Ishikawa (cell line): ENCODE results near the gene MRPL44.

Experiments used
- CEBPB ChIP-seq: IDR thresholded peaks from 2 replicates; pipeline ENCODE4 v1.6.1; 2012
- CREB1 ChIP-seq: IDR thresholded peaks from 2 replicates; pipeline ENCODE4 v1.6.1; 2012; ENCODE audit warnings: low read depth
- EGR1 ChIP-seq: IDR thresholded peaks from 2 replicates; pipeline ENCODE4 v1.6.1; 2012
- EP300 ChIP-seq: IDR thresholded peaks from 2 replicates; pipeline ENCODE4 v1.6.1; 2012; ENCODE audit warnings: borderline replicate concordance
- FOXM1 ChIP-seq: IDR thresholded peaks from 2 replicates; pipeline ENCODE4 v1.6.1; 2012; ENCODE audit warnings: low read depth, borderline replicate concordance
- NFIC ChIP-seq: IDR thresholded peaks from 2 replicates; pipeline ENCODE4 v1.6.1; 2012
- RAD21 ChIP-seq: IDR thresholded peaks from 2 replicates; pipeline ENCODE4 v1.6.1; 2012; ENCODE audit warnings: low read depth
- TAF1 ChIP-seq: IDR thresholded peaks from 2 replicates; pipeline ENCODE4 v1.6.1; 2012; ENCODE audit warnings: low read depth, mild to moderate bottlenecking
- TCF12 ChIP-seq: IDR thresholded peaks from 2 replicates; pipeline ENCODE4 v1.6.1; 2012; ENCODE audit warnings: low read depth
- TEAD4 ChIP-seq: IDR thresholded peaks from 2 replicates; pipeline ENCODE4 v1.6.1; 2012
- YY1 ChIP-seq: IDR thresholded peaks from 2 replicates; pipeline ENCODE4 v1.6.1; 2012; ENCODE audit warnings: low read depth
- ZBTB7A ChIP-seq: IDR thresholded peaks from 2 replicates; pipeline ENCODE4 v1.6.1; 2012; ENCODE audit warnings: low read depth
- TF ChIP-seq, protein P1 (sequence below): IDR thresholded peaks from 2 replicates; pipeline ENCODE4 v1.6.1; 2012

MRPL44 gene

DNA sequence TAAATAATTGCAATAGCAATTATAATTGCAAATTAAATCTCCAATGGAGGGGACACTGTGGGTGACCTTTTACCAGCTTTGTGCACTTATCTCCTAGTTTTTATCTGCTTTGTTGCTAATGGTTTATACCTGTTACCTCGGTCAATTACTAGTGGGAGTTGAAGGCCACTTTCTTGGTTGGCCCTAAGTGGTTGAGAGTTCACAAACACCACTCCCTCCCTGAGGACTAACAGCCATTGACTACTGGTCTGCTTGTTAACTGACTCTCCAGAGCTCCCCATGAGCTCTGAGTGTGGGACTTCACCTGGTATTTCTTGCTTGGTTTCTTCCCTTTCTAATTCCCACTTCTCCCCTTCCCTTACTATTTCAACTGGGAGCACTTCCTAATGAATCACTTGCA, 54.6 kb downstream of the MRPL44 start:
- TF ChIP-seq RAD21, result no peak
- TF ChIP-seq FOXM1, result no peak
- no peak for TF ChIP-seq TCF12
- TF ChIP-seq NFIC, result no peak
- no peak for TF ChIP-seq EP300
- TF ChIP-seq CREB1, result no peak
- TF ChIP-seq TEAD4, result no peak
- TF ChIP-seq CEBPB, result no peak
- no peak for TF ChIP-seq ZBTB7A

DNA sequence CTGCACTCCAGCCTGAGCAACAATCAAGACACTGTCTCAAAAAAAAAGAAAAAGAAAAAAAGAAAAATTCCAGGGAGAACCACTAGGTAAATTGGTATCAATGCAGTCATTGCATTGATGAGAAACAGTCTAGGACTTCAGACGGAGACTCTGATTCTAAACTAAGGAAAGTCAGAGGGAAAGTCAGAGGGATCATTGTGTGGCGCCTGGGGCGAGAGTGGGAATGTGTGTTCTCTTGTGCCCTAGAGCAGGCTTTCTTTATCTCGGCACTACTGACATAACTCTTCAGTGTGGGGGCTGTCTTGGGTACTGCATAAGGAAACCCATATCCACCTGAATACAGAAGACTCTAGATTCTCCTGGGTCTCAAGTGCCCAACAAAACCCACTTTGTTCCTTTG, 57.1 kb downstream of the MRPL44 start:
- no peak for TF ChIP-seq NFIC

DNA sequence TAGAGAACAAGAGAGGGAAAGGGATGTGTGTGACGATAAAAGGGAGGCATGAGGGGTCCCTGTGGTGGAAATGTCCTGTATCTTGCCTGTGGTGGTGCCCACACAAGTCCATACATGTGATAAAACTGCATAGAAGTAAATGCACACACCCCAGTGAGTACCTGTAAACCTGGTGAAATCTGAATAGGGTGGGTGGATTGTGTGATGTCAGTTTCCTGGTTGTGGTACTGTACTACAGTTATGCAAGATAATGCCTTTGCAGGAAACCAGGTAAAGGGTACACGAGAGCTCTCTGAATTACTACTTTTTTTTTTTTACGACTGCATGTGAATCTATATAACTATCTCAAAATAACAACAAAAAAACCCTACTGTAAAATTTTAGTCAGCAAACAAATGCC, 59.7 kb downstream of the MRPL44 start:
- TF ChIP-seq FOXM1 (no peak), NFIC (no peak), RAD21 (no peak), ZBTB7A (no peak), YY1 (no peak), EP300 (no peak), CEBPB (no peak), EGR1 (no peak), TAF1 (no peak)
- TF ChIP-seq, protein P1, sequence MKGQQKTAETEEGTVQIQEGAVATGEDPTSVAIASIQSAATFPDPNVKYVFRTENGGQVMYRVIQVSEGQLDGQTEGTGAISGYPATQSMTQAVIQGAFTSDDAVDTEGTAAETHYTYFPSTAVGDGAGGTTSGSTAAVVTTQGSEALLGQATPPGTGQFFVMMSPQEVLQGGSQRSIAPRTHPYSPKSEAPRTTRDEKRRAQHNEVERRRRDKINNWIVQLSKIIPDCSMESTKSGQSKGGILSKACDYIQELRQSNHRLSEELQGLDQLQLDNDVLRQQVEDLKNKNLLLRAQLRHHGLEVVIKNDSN, result no peak
